OCI-LY1 (cell line): ENCODE data around the gene TMEM59.

ENCODE experiments used
- H2AFZ ChIP-seq: fragments of 200-600 bp; sonication (generic), shearing (Covaris generic); 2 replicates; pipeline ENCODE4 v1.6.0; 2014; ENCODE audit warnings: antibody characterized with exemption, mild to moderate bottlenecking, low read length
- H3F3A ChIP-seq: fragments of 200-600 bp; sonication (generic), shearing (Covaris generic); 2 replicates; pipeline ENCODE4 v1.6.0; 2014; ENCODE audit warnings: mild to moderate bottlenecking, antibody characterized with exemption, low read length, moderate library complexity; ENCODE audit not compliant: insufficient read depth
- H3K27ac ChIP-seq: fragments of 200-600 bp; sonication (generic); 2 replicates; pipeline ENCODE4 v1.5.1; 2014; ENCODE audit warnings: low read length, mixed run types, mild to moderate bottlenecking, low read depth; ENCODE audit not compliant: poor library complexity, severe bottlenecking
- H3K27me3 ChIP-seq: fragments of 200-600 bp; sonication (generic); 2 replicates; pipeline ENCODE4 v1.6.0; 2014; ENCODE audit warnings: antibody characterized with exemption, mild to moderate bottlenecking, low read length, moderate library complexity; ENCODE audit not compliant: insufficient read depth
- H3K36me3 ChIP-seq: fragments of 200-600 bp; sonication (generic); 2 replicates; pipeline ENCODE4 v1.6.1; 2014; ENCODE audit warnings: mild to moderate bottlenecking, antibody characterized with exemption, low read length, moderate library complexity, mixed read lengths; ENCODE audit not compliant: insufficient read depth
- H3K4me1 ChIP-seq: fragments of 200-600 bp; sonication (generic); 2 replicates; pipeline ENCODE4 v1.5.1; 2014; ENCODE audit warnings: mild to moderate bottlenecking, low read length, moderate library complexity; ENCODE audit not compliant: insufficient read depth, severe bottlenecking
- H3K4me2 ChIP-seq: fragments of 200-600 bp; sonication (generic), shearing (Covaris generic); 2 replicates; pipeline ENCODE4 v1.6.1; 2014; ENCODE audit warnings: low read length
- H3K4me3 ChIP-seq: fragments of 200-600 bp; sonication (generic); 2 replicates; pipeline ENCODE4 v1.5.1; 2014; ENCODE audit warnings: low read length, low read depth, mild to moderate bottlenecking, mixed read lengths; ENCODE audit not compliant: poor library complexity, severe bottlenecking
- H3K79me2 ChIP-seq: fragments of 200-600 bp; shearing (Covaris generic); 2 replicates; pipeline ENCODE4 v1.6.1; 2016; ENCODE audit warnings: mixed run types, low read length, mixed read lengths; ENCODE audit not compliant: insufficient read depth
- H3K9ac ChIP-seq: fragments of 200-600 bp; sonication (generic), shearing (Covaris generic); 2 replicates; pipeline ENCODE4 v1.6.1; 2014; ENCODE audit warnings: mild to moderate bottlenecking, low read length, mixed read lengths
- H3K9me2 ChIP-seq: fragments of 200-600 bp; sonication (generic), shearing (Covaris generic); 2 replicates; pipeline ENCODE4 v1.6.1; 2014; ENCODE audit warnings: low read depth, mild to moderate bottlenecking, low read length, mixed read lengths
- H3K9me3 ChIP-seq: fragments of 200-600 bp; shearing (Covaris generic); 2 replicates; pipeline ENCODE4 v1.6.1; 2014; ENCODE audit warnings: low read length, mixed read lengths
- H4K20me1 ChIP-seq: fragments of 200-600 bp; sonication (generic), shearing (Covaris generic); 2 replicates; pipeline ENCODE4 v1.6.0; 2016; ENCODE audit warnings: mild to moderate bottlenecking, low read length; ENCODE audit not compliant: insufficient read depth
- EZH2 ChIP-seq: fragments of 200-600 bp; sonication (generic), shearing (Covaris generic); IDR thresholded peaks from 2 replicates; pipeline ENCODE4 v1.8.0; 2017; ENCODE audit warnings: borderline replicate concordance, mixed run types, mild to moderate bottlenecking, antibody characterized with exemption, low read length, moderate library complexity, mixed read lengths
- TF ChIP-seq, protein P1 (sequence below): fragments of 200-600 bp; sonication (generic), shearing (Covaris generic); IDR thresholded peaks from 2 replicates; pipeline ENCODE4 v1.5.1; 2017; ENCODE audit warnings: mild to moderate bottlenecking, antibody characterized with exemption, low read length, moderate library complexity, mixed read lengths

Gene TMEM59

DNA sequence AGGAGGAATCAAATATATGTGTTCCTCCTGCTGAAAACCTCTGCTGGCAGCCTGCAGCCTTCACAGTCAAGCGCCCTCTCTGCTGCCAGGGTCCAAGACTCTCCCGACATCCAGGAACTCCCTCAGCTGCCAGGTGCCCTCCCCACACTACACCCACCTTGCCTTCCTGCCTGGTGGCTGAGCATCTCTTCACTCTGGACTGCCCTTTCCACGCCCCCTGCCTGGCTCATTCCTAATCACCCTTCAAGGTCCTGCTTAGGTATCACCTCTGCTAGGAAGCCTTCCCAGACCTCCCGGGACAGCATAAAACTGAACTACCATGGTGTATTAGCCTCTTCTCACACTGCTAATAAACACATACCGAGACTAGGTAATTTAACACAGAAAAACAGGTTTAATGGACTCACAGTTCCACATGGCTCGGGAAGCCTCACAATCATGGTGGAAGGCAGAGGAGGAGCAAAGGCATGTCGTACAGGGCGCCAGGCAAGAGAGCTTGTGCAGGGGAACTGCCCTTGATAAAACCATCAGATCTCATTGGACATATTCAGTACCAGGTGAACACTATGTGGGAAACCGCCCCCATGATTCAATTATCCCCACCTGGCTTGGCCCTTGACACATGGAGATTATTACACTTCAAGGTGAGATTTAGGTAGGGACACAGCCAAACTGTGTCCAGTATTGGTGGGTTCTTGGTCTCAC, 50.3 kb downstream of the TMEM59 start:
- H4K20me1 ChIP-seq: no peaks in the 10 kb centered on the region
- no peaks in the 10 kb centered on the region for H3K9me3 ChIP-seq
- no peak overlapping the region for H3K27ac ChIP-seq
- H2AFZ ChIP-seq: no peak overlapping the region
- no peaks in the 10 kb centered on the region for H3F3A ChIP-seq
- TF ChIP-seq, protein P1, sequence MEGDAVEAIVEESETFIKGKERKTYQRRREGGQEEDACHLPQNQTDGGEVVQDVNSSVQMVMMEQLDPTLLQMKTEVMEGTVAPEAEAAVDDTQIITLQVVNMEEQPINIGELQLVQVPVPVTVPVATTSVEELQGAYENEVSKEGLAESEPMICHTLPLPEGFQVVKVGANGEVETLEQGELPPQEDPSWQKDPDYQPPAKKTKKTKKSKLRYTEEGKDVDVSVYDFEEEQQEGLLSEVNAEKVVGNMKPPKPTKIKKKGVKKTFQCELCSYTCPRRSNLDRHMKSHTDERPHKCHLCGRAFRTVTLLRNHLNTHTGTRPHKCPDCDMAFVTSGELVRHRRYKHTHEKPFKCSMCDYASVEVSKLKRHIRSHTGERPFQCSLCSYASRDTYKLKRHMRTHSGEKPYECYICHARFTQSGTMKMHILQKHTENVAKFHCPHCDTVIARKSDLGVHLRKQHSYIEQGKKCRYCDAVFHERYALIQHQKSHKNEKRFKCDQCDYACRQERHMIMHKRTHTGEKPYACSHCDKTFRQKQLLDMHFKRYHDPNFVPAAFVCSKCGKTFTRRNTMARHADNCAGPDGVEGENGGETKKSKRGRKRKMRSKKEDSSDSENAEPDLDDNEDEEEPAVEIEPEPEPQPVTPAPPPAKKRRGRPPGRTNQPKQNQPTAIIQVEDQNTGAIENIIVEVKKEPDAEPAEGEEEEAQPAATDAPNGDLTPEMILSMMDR: no peak
- TF ChIP-seq EZH2: no peak
- H3K79me2 ChIP-seq: no peaks in the 10 kb centered on the region
- H3K9me2 ChIP-seq: no peaks in the 10 kb centered on the region
- H3K4me1 ChIP-seq: no peaks in the 10 kb centered on the region
- no peak overlapping the region for H3K4me2 ChIP-seq
- H3K27me3 ChIP-seq: peaks cover 8% of the 10 kb centered on the region; the same call in 1 of the 2 replicates
- H3K4me3 ChIP-seq: no peak overlapping the region
- no peak overlapping the region for H3K9ac ChIP-seq
- no peaks in the 10 kb centered on the region for H3K36me3 ChIP-seq

DNA sequence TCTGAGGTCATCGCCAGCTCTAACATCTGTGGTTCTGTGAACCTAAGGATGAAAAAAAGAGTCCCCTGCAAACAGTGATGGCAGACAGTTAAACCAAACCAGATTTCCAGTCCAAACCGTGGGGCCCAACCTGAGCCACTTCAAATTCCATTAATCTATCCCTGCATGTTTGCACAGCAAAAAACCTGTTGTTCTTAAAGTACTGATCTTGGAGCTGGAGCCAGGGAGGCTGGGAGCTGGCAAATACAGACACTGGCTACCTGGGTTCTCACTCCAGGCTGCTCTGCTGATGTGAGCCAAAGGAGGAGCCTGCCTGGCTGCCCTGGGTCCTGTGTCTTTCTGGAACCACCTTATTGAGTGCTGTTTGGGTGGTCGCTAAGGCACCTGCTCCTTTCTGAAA, 51.4 kb downstream of the TMEM59 start:
- Histone ChIP-seq H3K79me2 (no peaks in the 10 kb centered on the region), H3K4me3 (no peak overlapping the region), H3K9me3 (no peaks in the 10 kb centered on the region), H3K9me2 (no peaks in the 10 kb centered on the region), H3F3A (no peaks in the 10 kb centered on the region), H3K36me3 (no peaks in the 10 kb centered on the region), H3K4me2 (no peak overlapping the region), H3K9ac (no peak overlapping the region), H3K4me1 (no peaks in the 10 kb centered on the region), H4K20me1 (no peaks in the 10 kb centered on the region), H3K27ac (no peak overlapping the region), H2AFZ (no peak overlapping the region), H3K27me3 (peaks cover 8% of the 10 kb centered on the region; the same call in 1 of the 2 replicates)
- TF ChIP-seq EZH2: no peak
- TF ChIP-seq, protein P1: no peak

DNA sequence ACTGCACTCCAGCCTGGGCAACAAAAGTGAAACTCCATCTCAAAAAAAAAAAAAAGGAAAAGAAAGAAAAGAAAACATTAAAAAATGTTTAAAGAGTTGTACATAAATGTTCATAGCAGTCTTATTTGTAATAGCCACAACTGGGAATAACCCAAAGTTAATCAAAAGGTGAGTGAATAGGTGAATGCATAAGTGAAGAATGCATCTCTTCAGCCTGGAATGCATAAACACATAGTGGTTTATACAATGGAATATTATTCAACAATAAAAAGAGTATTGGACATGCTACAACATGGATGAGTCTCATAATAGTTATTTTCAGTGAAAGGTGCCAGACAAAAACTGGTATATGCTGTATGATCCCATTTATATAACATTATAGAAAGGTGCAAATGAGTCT, 53.1 kb downstream of the TMEM59 start:
- no peaks in the 10 kb centered on the region for H4K20me1 ChIP-seq
- H3K27ac ChIP-seq: no peak overlapping the region
- H3F3A ChIP-seq: no peaks in the 10 kb centered on the region
- H3K9me2 ChIP-seq: no peaks in the 10 kb centered on the region
- H3K27me3 ChIP-seq: peaks cover 8% of the 10 kb centered on the region; the same call in 1 of the 2 replicates
- H3K4me3 ChIP-seq: no peak overlapping the region
- H3K79me2 ChIP-seq: no peaks in the 10 kb centered on the region
- no peak overlapping the region for H2AFZ ChIP-seq
- no peaks in the 10 kb centered on the region for H3K36me3 ChIP-seq
- no peaks in the 10 kb centered on the region for H3K9me3 ChIP-seq
- H3K4me2 ChIP-seq: no peak overlapping the region
- H3K9ac ChIP-seq: no peak overlapping the region
- H3K4me1 ChIP-seq: no peaks in the 10 kb centered on the region
- TF ChIP-seq EZH2: no peak
- TF ChIP-seq, protein P1: no peak
